NCI-H2107 (cell line): Measurements from ENCODE around the gene TUBA1A.
"Not testable (repeated sequence)": the region's sequence is repeated elsewhere in the genome, so short reads cannot be mapped to it uniquely, and the experiment has no call there.

Experiments used
- DNase-seq: peaks from one replicate; lab custom pipeline; 2025; lab: John Stamatoyannopoulos, UW

Gene TUBA1A

GRCh38 chr12:49188916-49189367 is at the start of gene TUBA1A:
Gene TUBA1A (minus strand): TSS chr12:49189080. CDS start chr12:49188979, 101 bp downstream.
- DNase-seq: peak; percentile 96

GRCh38 chr12:49236423-49236822 is 47.5 kb upstream of the TUBA1A start:
- DNase-seq: no peak

GRCh38 chr12:49233842-49234526 is 45.1 kb upstream of the TUBA1A start:
- peak; percentile 94 for DNase-seq

- DNase-seq: peak; percentile 82
Observed at GRCh38 chr12:49232940-49233841, 44.3 kb upstream of the TUBA1A start.

- DNase-seq: no peak
Observed at GRCh38 chr12:49231878-49232655, 43.2 kb upstream of the TUBA1A start.

GRCh38 chr12:49230805-49231194 is 41.9 kb upstream of the TUBA1A start:
- DNase-seq: no peak

GRCh38 chr12:49230176-49230804 is 41.4 kb upstream of the TUBA1A start:
- peak; percentile 67 for DNase-seq

GRCh38 chr12:49228653-49229052 is 39.8 kb upstream of the TUBA1A start:
- no peak for DNase-seq

- DNase-seq: no peak
Observed at GRCh38 chr12:49227713-49228112, 38.8 kb upstream of the TUBA1A start.

- no peak for DNase-seq
Observed at GRCh38 chr12:49225576-49226166, 36.8 kb upstream of the TUBA1A start.

- no peak for DNase-seq
Observed at GRCh38 chr12:49223590-49224369, 34.9 kb upstream of the TUBA1A start.

GRCh38 chr12:49223122-49223521 is 34.2 kb upstream of the TUBA1A start:
- no peak for DNase-seq

- DNase-seq: no peak
Observed at GRCh38 chr12:49220972-49221371, 32.1 kb upstream of the TUBA1A start.

- no peak for DNase-seq
Observed at GRCh38 chr12:49219417-49220026, 30.6 kb upstream of the TUBA1A start.

GRCh38 chr12:49212572-49212971 is 23.7 kb upstream of the TUBA1A start:
- no peak for DNase-seq

GRCh38 chr12:49210703-49211102 is 21.8 kb upstream of the TUBA1A start:
- DNase-seq: not testable (repeated sequence)

- DNase-seq: no peak
Observed at GRCh38 chr12:49208676-49209075, 19.8 kb upstream of the TUBA1A start.

- DNase-seq: no peak
Observed at GRCh38 chr12:49208146-49208545, 19.3 kb upstream of the TUBA1A start.

- DNase-seq: no peak
Observed at GRCh38 chr12:49206389-49206788, 17.5 kb upstream of the TUBA1A start.
